Dermis blood vessel endothelial cell (primary cell): Measurements from ENCODE around the gene MRM2. TPM values are rescaled to one million over a fixed set of nuclear protein-coding genes. Genes with fewer than 3 reads are reported as not detected.

Source experiments
- total RNA-seq: library from RNA; depleted of rRNA; stranded (reverse); fragments of >200 nt; gene quantifications from 2 replicates; pipeline ENCODE4 v1.2.3, GENCODE V29; 2014

The MRM2 gene
- total RNA-seq, 1 donor from 2014 or later: 20.1 TPM

Other genes starting within 250 kb of the MRM2 start
- 48.4 and 53.3 TPM in 2 replicates for gene MAD1L1, start 9.3 kb downstream of the MRM2 start, total RNA-seq
- 8.0 and 14.2 TPM in 2 replicates for gene NUDT1, start within 50 bp of the MRM2 start, total RNA-seq
- gene SNX8, start 72.2 kb upstream of the MRM2 start, total RNA-seq: 9.4 and 18.5 TPM in 2 replicates
- gene EIF3B, start 112.6 kb upstream of the MRM2 start, total RNA-seq: 250 and 320 TPM in 2 replicates
- 6.8 and 21.5 TPM in 2 replicates for gene CHST12, start 161.4 kb upstream of the MRM2 start, total RNA-seq
- not detected in 2 replicates for gene GRIFIN, start 234.2 kb upstream of the MRM2 start, total RNA-seq